Smooth muscle cell (in vitro differentiated cells): ENCODE measurements around the gene TLX1. TPM values are rescaled to one million over a fixed set of nuclear protein-coding genes. Genes with fewer than 3 reads are reported as not detected.

Experiments used
- DNase-seq: peaks from one replicate; lab custom pipeline; 2025; ENCODE audit not compliant: unreplicated experiment; lab: John Stamatoyannopoulos, UW
- H2AFZ ChIP-seq: fragments of 200-600 bp; sonication (generic); 2 replicates; pipeline ENCODE4 v1.6.0; 2016; ENCODE audit warnings: antibody characterized with exemption, low read depth, mild to moderate bottlenecking
- H3F3A ChIP-seq: fragments of 200-600 bp; sonication (generic); 2 replicates; pipeline ENCODE4 v1.6.0; 2017; ENCODE audit warnings: antibody characterized with exemption, low read depth
- H3K27ac ChIP-seq: fragments of 200-600 bp; sonication (generic); 2 replicates; pipeline ENCODE4 v1.5.1; 2016; ENCODE audit warnings: low read depth, mild to moderate bottlenecking
- H3K27me3 ChIP-seq: fragments of 200-600 bp; sonication (generic); 2 replicates; pipeline ENCODE4 v1.6.1; 2016; ENCODE audit warnings: low read depth, mild to moderate bottlenecking
- H3K36me3 ChIP-seq: fragments of 200-600 bp; sonication (generic); 2 replicates; pipeline ENCODE4 v1.5.1; 2016; ENCODE audit warnings: low read depth
- H3K4me1 ChIP-seq: fragments of 200-600 bp; sonication (generic); 2 replicates; pipeline ENCODE4 v1.5.1; 2016; ENCODE audit warnings: low read depth
- H3K4me2 ChIP-seq: fragments of 200-600 bp; sonication (generic); 2 replicates; pipeline ENCODE4 v1.6.0; 2016; ENCODE audit warnings: mild to moderate bottlenecking
- H3K4me3 ChIP-seq: fragments of 200-600 bp; sonication (generic); 2 replicates; pipeline ENCODE4 v1.5.1; 2016; ENCODE audit warnings: mild to moderate bottlenecking
- H3K79me2 ChIP-seq: fragments of 200-600 bp; sonication (generic); 2 replicates; pipeline ENCODE4 v1.6.0; 2016; ENCODE audit warnings: low read depth, mild to moderate bottlenecking
- H3K9ac ChIP-seq: fragments of 200-600 bp; sonication (generic); 2 replicates; pipeline ENCODE4 v1.6.0; 2016; ENCODE audit warnings: low read depth
- H3K9me3 ChIP-seq: fragments of 200-600 bp; sonication (generic); replicated peaks from 2 replicates; pipeline ENCODE4 v1.5.1; 2016; ENCODE audit warnings: low read depth
- H4K20me1 ChIP-seq: fragments of 200-600 bp; sonication (generic); 2 replicates; pipeline ENCODE4 v1.6.0; 2016; ENCODE audit warnings: low read depth
- WGBS: methylation state at CpG from one replicate; pipeline ENCODE4 v1.1.7; 2016; ENCODE audit warnings: low lambda C conversion rate; 5-methylcytosine and 5-hydroxymethylcytosine counted together
- polyA plus RNA-seq: library from polyadenylated mRNA; unstranded; fragments of >200 nt; fragmentation: Nextera tagmentation; extraction: Ambion mirVana; gene quantifications from 2 replicates; pipeline ENCODE4 v1.2.1, GENCODE V29; 2016
- total RNA-seq: library from RNA; depleted of rRNA; stranded (reverse); fragments of >200 nt; gene quantifications from 2 replicates; pipeline ENCODE4 v1.2.3, GENCODE V29; 2014
- TF ChIP-seq, protein P1 (sequence below): fragments of 200-600 bp; sonication (generic); IDR thresholded peaks from 2 replicates; pipeline ENCODE4 v1.5.1; 2017; ENCODE audit warnings: borderline replicate concordance, mild to moderate bottlenecking, antibody characterized with exemption; ENCODE audit not compliant: insufficient read depth, poor library complexity, severe bottlenecking

TLX1 gene
- total and polyA plus RNA-seq, 2 experiments from 2014 or later, result not detected

DNA sequence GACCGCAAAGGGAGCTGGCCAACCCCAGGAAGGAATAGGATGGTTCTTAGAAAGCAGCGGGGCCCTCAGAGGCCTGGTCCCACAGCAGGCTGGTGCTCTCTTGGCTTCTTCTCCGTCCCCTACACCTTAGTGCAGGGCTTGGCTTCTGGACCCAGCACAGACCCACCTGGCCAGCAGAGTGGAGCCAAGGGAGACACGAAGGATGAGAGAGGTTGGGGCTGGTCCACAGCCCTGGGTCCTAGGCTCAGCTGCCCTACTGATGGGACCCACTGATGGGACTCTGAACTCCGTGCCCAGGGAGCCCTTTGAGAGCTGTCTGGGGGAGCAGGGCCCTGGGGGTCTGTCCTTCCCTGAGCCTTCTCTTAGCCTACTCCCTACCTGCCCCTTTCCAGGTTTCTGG lies 6.2 kb upstream of the TLX1 start:
- no peak overlapping the region for H3K4me2 ChIP-seq
- peaks cover 14% of the 10 kb centered on the region for H3K4me1 ChIP-seq
- H3F3A ChIP-seq, result no peaks in the 10 kb centered on the region
- H3K9me3 ChIP-seq, result no peaks in the 10 kb centered on the region
- no peak overlapping the region for H3K9ac ChIP-seq
- H3K36me3 ChIP-seq, result no peaks in the 10 kb centered on the region
- TF ChIP-seq, protein P1, sequence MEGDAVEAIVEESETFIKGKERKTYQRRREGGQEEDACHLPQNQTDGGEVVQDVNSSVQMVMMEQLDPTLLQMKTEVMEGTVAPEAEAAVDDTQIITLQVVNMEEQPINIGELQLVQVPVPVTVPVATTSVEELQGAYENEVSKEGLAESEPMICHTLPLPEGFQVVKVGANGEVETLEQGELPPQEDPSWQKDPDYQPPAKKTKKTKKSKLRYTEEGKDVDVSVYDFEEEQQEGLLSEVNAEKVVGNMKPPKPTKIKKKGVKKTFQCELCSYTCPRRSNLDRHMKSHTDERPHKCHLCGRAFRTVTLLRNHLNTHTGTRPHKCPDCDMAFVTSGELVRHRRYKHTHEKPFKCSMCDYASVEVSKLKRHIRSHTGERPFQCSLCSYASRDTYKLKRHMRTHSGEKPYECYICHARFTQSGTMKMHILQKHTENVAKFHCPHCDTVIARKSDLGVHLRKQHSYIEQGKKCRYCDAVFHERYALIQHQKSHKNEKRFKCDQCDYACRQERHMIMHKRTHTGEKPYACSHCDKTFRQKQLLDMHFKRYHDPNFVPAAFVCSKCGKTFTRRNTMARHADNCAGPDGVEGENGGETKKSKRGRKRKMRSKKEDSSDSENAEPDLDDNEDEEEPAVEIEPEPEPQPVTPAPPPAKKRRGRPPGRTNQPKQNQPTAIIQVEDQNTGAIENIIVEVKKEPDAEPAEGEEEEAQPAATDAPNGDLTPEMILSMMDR, result no peak
- H3K27ac ChIP-seq, result no peak overlapping the region
- H3K79me2 ChIP-seq, result no peaks in the 10 kb centered on the region
- 67% methylated on average over 5 of the region's 5 CpGs for WGBS
- H2AFZ ChIP-seq, result no peak overlapping the region
- H3K4me3 ChIP-seq, result no peak overlapping the region
- peaks cover 100% of the 10 kb centered on the region for H3K27me3 ChIP-seq
- DNase-seq, result no peak
- no peaks in the 10 kb centered on the region for H4K20me1 ChIP-seq

DNA sequence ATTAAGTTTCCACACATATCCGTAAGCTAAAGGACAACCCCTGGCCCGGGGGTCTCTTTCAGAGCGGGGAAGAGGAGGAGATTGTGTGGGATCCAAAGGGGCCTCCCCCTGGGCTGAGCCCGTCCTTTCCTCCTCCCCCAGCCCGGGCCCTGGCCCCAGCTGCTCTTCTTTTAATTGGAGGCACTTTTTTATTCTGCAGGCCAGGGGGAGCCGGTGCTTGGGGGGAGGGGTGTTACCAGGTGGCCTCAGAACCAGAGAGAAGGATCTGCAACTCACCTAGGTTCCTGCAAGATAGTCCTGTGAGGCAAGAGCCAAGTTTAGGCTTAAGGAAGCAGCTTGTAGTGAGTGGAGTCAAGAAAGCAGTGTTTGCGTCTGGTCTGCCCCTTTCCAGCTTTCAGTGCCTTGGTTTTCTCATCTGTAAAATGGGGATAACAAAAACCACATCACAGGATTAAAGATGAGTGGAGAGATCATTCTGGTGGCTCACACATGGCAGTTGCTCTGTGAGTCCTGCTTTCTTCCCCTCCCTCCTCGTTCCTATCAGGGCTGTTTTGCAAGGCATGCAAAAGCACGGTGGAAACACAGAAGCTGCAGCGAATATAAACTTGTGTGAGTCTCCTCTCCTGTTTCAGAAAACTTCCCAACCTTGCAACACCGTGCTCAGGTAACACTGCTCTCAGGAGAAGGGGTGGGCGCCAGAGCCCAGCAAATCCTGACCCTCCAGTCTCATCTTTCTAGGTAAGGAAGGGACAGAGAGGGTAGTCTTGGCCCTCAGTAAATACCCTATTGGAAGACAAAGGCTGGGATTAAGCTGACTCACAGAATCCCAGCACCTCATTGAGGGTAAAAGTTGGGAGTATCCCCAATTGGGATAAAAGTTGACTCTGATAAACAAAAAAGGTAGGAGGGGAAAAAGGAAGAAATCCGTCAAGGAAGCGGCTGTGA lies 4.1 kb upstream of the TLX1 start:
- DNase-seq, result no peak
- TF ChIP-seq, protein P1, result no peak
- 33% methylated on average over 14 of the region's 14 CpGs for WGBS

DNA sequence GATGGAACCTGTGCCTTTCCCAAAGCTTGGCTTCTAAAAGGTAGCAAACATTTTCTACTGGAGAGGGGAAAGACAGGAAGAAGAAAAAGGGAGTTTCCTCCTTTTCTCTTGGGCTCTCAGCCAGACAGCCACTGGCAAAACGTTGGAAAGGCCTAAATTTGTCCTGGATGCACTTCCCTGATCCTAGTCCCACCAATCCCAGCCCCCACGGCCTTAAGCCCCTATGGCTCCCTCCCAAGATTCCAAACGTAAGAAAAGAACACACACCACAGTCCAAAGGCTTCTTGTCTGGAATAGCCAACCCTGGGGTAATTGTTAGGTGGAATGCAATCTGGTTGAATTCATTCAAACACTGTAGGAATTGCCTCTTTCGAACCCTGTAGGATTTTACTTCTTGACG lies 959 bp upstream of the TLX1 start:
- WGBS, result 41% methylated on average over 5 of the region's 5 CpGs
- no peak for DNase-seq
- no peaks in the 10 kb centered on the region for H3K9me3 ChIP-seq

More for the DNA sequence above, 4.1 kb upstream of the TLX1 start:
- no peaks in the 10 kb centered on the region for H3K79me2 ChIP-seq
- no peaks in the 10 kb centered on the region for H3F3A ChIP-seq
- no peak overlapping the region for H3K9ac ChIP-seq
- H3K4me3 ChIP-seq, result no peak overlapping the region
- no peak overlapping the region for H2AFZ ChIP-seq
- H3K36me3 ChIP-seq, result no peaks in the 10 kb centered on the region
- H3K27ac ChIP-seq, result no peak overlapping the region
- no peaks in the 10 kb centered on the region for H3K9me3 ChIP-seq
- peaks cover 100% of the 10 kb centered on the region for H3K27me3 ChIP-seq
- peaks cover 7% of the 10 kb centered on the region for H3K4me1 ChIP-seq
- H3K4me2 ChIP-seq, result no peak overlapping the region
- H4K20me1 ChIP-seq, result no peaks in the 10 kb centered on the region

More for the DNA sequence above, 959 bp upstream of the TLX1 start:
- Histone ChIP-seq H3K4me2 (no peak overlapping the region), H2AFZ (no peak overlapping the region), H3F3A (no peaks in the 10 kb centered on the region), H3K27ac (no peak overlapping the region), H3K27me3 (peaks cover 100% of the 10 kb centered on the region), H4K20me1 (no peaks in the 10 kb centered on the region), H3K36me3 (no peaks in the 10 kb centered on the region), H3K4me3 (no peak overlapping the region), H3K9ac (no peak overlapping the region), H3K79me2 (no peaks in the 10 kb centered on the region), H3K4me1 (no peaks in the 10 kb centered on the region)
- TF ChIP-seq, protein P1, result no peak
